ENCODE results near the gene RAD9A. TPM values are rescaled to one million over a fixed set of nuclear protein-coding genes. Genes with fewer than 3 reads are reported as not detected.

The RAD9A gene
- polyA plus RNA-seq, 1 of the 3 experiments (the other 2 are of a cell fraction), result 22.3 TPM

- Histone ChIP-seq H3K27me3 (ENCODE audit: insufficient read depth) (no peaks in the 10 kb centered on the region), H3K9me3 (no peaks in the 10 kb centered on the region), H3K4me2 (peak overlapping the region; percentile 85; the same call in 1 of the 2 replicates), H3K36me3 (replicated peaks in 1 of 2; ENCODE audit: control insufficient read depth in 1 of 2, insufficient read depth in 2 of 2, low read length in 1 of 2) (no peaks in the 10 kb centered on the region), H3K4me3 (ENCODE audit: low read depth in 2 of 2, low read length in 1 of 2) (peak overlapping the region in 1 of 2 experiments; percentile 9; a peak in 1 of 4 replicates), H3F3A (replicated peaks; ENCODE audit: insufficient read depth) (peaks cover 52% of the 10 kb centered on the region), H3K9ac (no peak overlapping the region), H3K79me2 (ENCODE audit: insufficient read depth) (peaks cover 21% of the 10 kb centered on the region), H2AFZ (ENCODE audit: low read depth) (no peak overlapping the region), H3K4me1 (ENCODE audit: control insufficient read depth in 1 of 2, insufficient read depth in 2 of 2, low read depth in 1 of 2, low read length in 1 of 2) (peaks cover 38 to 48% of the 10 kb centered on the region in 2 experiments; a peak in 3 of 4 replicates), H4K20me1 (ENCODE audit: insufficient read depth) (peaks cover 3% of the 10 kb centered on the region; the same call in 1 of the 2 replicates), H3K9me2 (no peaks in the 10 kb centered on the region), H3K27ac (ENCODE audit: low read depth in 2 of 2, low read length in 1 of 2) (peak overlapping the region; percentile 14 to 46; a peak in 3 of 4 replicates)
- POLR2A ChIA-PET, result interaction anchor here (1.0 kb wide), 1 partner anchor 31 kb away, joined by 4 read pairs; no protein-coding TSS in a partner anchor
- CTCF ChIA-PET, result interaction anchor here (0.6 to 20.0 kb wide), 27 partner anchors 7 to 1396 kb away, joined by 3 to 955 read pairs (median 4); partner anchors contain the start of genes AIP, CLCF1, PITPNM1 and PPP1CA
- WGBS (ENCODE audit: low lambda C conversion rate), result 44% methylated on average over 9 of the region's 11 CpGs
- peak; percentile 69 for DNase-seq
- TF ChIP-seq YY1 (IDR thresholded peaks at IDR 0.05; ENCODE audit: low read depth), result no peak
- TF ChIP-seq RFX5 (IDR thresholded peaks at IDR 0.05; ENCODE audit: low read length), result no peak
- peak; percentile 79; the same call in 1 of the 2 replicates for TF ChIP-seq FOSL2 (IDR thresholded peaks at IDR 0.05; ENCODE audit: borderline replicate concordance, low read depth)
- TF ChIP-seq TAF1 (IDR thresholded peaks at IDR 0.05; ENCODE audit: borderline replicate concordance, low read depth, low read length), result no peak
- TF ChIP-seq MEF2A (IDR thresholded peaks at IDR 0.05; ENCODE audit: borderline replicate concordance, low read depth), result no peak
- no peak for TF ChIP-seq NFIC (IDR thresholded peaks at IDR 0.05; ENCODE audit: borderline replicate concordance)
- TF ChIP-seq TEAD4 (IDR thresholded peaks at IDR 0.05; ENCODE audit: borderline replicate concordance, insufficient read depth), result no peak
- TF ChIP-seq RXRA (IDR thresholded peaks at IDR 0.05; ENCODE audit: borderline replicate concordance, low read depth), result no peak
- TF ChIP-seq USF2 (IDR thresholded peaks at IDR 0.05; ENCODE audit: borderline replicate concordance, low read depth, low read length), result no peak
- TF ChIP-seq PBX3 (IDR thresholded peaks at IDR 0.05), result no peak
- no peak for TF ChIP-seq EP300 (IDR thresholded peaks at IDR 0.05; ENCODE audit: borderline replicate concordance in 1 of 2, low read depth in 1 of 2, low read length in 1 of 2)
- TF ChIP-seq FOXM1 (IDR thresholded peaks at IDR 0.05; ENCODE audit: low read depth), result no peak
- TF ChIP-seq EZH2phosphoT487 (IDR thresholded peaks at IDR 0.05; ENCODE audit: borderline replicate concordance, low read depth), result no peak
- TF ChIP-seq POLR2AphosphoS5 (IDR thresholded peaks at IDR 0.05; ENCODE audit: low read depth, low read length), result no peak
- no peak for TF ChIP-seq CHD2 (IDR thresholded peaks at IDR 0.05; ENCODE audit: low read length, partially characterized antibody)
- TF ChIP-seq REST (IDR thresholded peaks at IDR 0.05; ENCODE audit: low read depth, low read length), result no peak
- no peak for TF ChIP-seq RCOR1 (IDR thresholded peaks at IDR 0.05; ENCODE audit: low read length)
- TF ChIP-seq JUND (IDR thresholded peaks at IDR 0.05), result peak; percentile 59; the same call in 1 of the 2 replicates
- peak; percentile 66 for TF ChIP-seq SMC3 (IDR thresholded peaks at IDR 0.05; ENCODE audit: low read depth, low read length)
- TF ChIP-seq CTCF (IDR thresholded peaks at IDR 0.05), result peak; percentile 86
- no peak for TF ChIP-seq IRF3 (IDR thresholded peaks at IDR 0.05; ENCODE audit: low read depth, low read length)
- no peak for TF ChIP-seq MAX (IDR thresholded peaks at IDR 0.05; ENCODE audit: low read depth)
- TF ChIP-seq MXI1 (IDR thresholded peaks at IDR 0.05; ENCODE audit: low read depth, low read length), result no peak
- no peak for TF ChIP-seq FOXJ3 (CRISPR knock-in tag; IDR thresholded peaks at IDR 0.05)
These were observed 40.3 kb upstream of the RAD9A start for GRCh38 chr11:67351275-67352005.
